SHP77 (cell line): ENCODE results near the gene CDK6.

Source experiments
- DNase-seq, 2 experiments: peaks; one replicate each; lab custom pipeline; 2025; lab: John Stamatoyannopoulos, UW

The CDK6 gene

GRCh38 chr7:92708111-92709042 lies 128.0 kb downstream of the CDK6 start:
- DNase-seq = no peak

- DNase-seq = no peak
Measured at GRCh38 chr7:92707435-92707834, 128.9 kb downstream of the CDK6 start.

- DNase-seq = no peak
Measured at GRCh38 chr7:92706563-92706962, 129.8 kb downstream of the CDK6 start.

- DNase-seq = no peak
Measured at GRCh38 chr7:92705831-92706230, 130.5 kb downstream of the CDK6 start.

GRCh38 chr7:92704858-92705257 lies 131.5 kb downstream of the CDK6 start:
- no peak for DNase-seq

- no peak for DNase-seq
Measured at GRCh38 chr7:92702535-92702934, 133.8 kb downstream of the CDK6 start.

GRCh38 chr7:92699966-92700514 lies 136.3 kb downstream of the CDK6 start:
- no peak for DNase-seq

- no peak for DNase-seq
Measured at GRCh38 chr7:92699560-92699959, 136.8 kb downstream of the CDK6 start.

- DNase-seq = peak in 1 of 2 experiments; percentile 29
Measured at GRCh38 chr7:92698237-92698841, 138.0 kb downstream of the CDK6 start.

GRCh38 chr7:92697414-92697813 lies 139.0 kb downstream of the CDK6 start:
- no peak for DNase-seq

GRCh38 chr7:92697012-92697411 lies 139.4 kb downstream of the CDK6 start:
- no peak for DNase-seq

- DNase-seq = no peak
Measured at GRCh38 chr7:92696584-92696983, 139.8 kb downstream of the CDK6 start.

GRCh38 chr7:92695308-92696261 lies 140.8 kb downstream of the CDK6 start:
- DNase-seq = peak; percentile 26 to 56

- DNase-seq = no peak
Measured at GRCh38 chr7:92694211-92694610, 142.2 kb downstream of the CDK6 start.

GRCh38 chr7:92693519-92693918 lies 142.9 kb downstream of the CDK6 start:
- DNase-seq = no peak

GRCh38 chr7:92691578-92691977 lies 144.8 kb downstream of the CDK6 start:
- peak; percentile 34 to 39 for DNase-seq

GRCh38 chr7:92685136-92686042 lies 151.0 kb downstream of the CDK6 start:
- DNase-seq = no peak

- DNase-seq = no peak
Measured at GRCh38 chr7:92684274-92684673, 152.1 kb downstream of the CDK6 start.

GRCh38 chr7:92682903-92683539 lies 153.4 kb downstream of the CDK6 start:
- DNase-seq = no peak

- no peak for DNase-seq
Measured at GRCh38 chr7:92682330-92682729, 154.0 kb downstream of the CDK6 start.
